ENCODE data around the gene CYP2W1.

DNA sequence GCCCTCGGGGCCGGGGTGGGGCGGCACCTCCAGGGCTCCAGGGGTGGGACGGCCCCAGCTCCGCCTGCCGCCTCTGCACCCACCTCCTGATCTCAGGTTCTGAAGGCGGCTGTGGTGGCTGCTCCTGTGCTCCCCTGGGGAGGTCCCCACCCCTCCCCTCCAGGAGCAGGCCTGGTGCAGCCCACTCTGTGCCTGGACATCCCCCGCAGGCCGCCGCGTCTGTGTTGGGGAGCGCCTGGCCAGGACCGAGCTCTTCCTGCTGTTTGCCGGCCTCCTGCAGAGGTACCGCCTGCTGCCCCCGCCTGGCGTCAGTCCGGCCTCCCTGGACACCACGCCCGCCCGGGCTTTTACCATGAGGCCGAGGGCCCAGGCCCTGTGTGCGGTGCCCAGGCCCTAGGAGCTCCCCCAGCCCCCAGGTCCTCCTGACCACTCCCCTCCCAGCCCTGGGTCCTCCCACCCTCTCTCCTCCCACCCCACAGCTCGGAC, 5.5 kb downstream of the CYP2W1 start:
- TF ChIP-seq CTCF (IDR thresholded peaks at IDR 0.05) (no peak), EP300 (IDR thresholded peaks at IDR 0.05) (no peak)

Data from gastroesophageal sphincter (tissue), 3 donors.